Upper lobe of left lung (tissue), 4 donors: ENCODE measurements around the gene CAV1.

Experiments used
- EP300 ChIP-seq, 4 donors: sonication (generic); formaldehyde crosslinking; IDR thresholded peaks; one replicate each; pipeline ENCODE4 v1.5.1; 2017; ENCODE audit warnings: antibody characterized with exemption in 4 of 4, control low read depth in 2 of 4
- POLR2A ChIP-seq, 4 donors: fragments of 450-650 bp; IDR thresholded peaks; one replicate each; pipeline ENCODE4 v1.5.1; 2016 to 2017; ENCODE audit warnings: antibody characterized with exemption in 4 of 4, mild to moderate bottlenecking in 2 of 4
- POLR2AphosphoS5 ChIP-seq, 2 donors: sonication (generic); formaldehyde crosslinking; IDR thresholded peaks; one replicate each; pipeline ENCODE4 v1.5.1; 2017; ENCODE audit warnings: antibody characterized with exemption in 2 of 2
- TF ChIP-seq, protein P1 (sequence below), 6 experiments: fragments of 450-650 bp in 4 of 6; fragments of 200-600 bp in 2 of 6; sonication (generic) in 2 of 6; IDR thresholded peaks; one replicate each; pipeline ENCODE4 v1.5.1; 2016 to 2019; ENCODE audit warnings: antibody characterized with exemption in 6 of 6

DNA sequence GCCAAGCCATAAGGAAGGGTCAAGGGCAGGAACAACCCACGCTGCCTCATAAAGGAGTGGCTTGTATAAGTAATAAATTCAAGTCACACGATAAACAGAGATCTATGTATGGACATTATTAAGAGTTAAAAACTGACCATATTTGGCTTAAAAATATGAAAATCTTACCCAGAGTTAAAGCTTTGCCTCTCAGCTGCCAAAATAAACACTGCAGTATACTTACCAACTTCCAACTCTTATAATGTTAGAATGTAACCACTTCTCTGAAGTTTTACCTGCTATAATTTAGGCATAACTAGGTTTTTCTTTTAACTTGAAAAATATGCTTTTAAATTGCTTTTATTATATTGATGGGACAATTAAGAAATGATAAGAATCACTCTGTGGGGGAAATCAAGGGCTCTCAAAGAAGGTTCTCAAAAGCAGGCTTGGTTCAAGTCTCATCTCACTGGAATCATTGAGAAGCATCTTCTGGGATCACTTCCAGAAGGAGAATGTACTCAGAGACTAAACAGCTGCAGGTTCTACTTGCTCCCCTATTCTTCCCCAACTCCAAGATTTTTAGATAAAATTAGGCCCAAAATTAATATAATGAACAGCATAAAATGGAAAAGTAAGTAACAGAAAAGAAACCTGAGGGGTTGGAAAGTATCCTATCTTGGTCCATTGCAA, 41.4 kb upstream of the CAV1 start:
- TF ChIP-seq, protein P1, sequence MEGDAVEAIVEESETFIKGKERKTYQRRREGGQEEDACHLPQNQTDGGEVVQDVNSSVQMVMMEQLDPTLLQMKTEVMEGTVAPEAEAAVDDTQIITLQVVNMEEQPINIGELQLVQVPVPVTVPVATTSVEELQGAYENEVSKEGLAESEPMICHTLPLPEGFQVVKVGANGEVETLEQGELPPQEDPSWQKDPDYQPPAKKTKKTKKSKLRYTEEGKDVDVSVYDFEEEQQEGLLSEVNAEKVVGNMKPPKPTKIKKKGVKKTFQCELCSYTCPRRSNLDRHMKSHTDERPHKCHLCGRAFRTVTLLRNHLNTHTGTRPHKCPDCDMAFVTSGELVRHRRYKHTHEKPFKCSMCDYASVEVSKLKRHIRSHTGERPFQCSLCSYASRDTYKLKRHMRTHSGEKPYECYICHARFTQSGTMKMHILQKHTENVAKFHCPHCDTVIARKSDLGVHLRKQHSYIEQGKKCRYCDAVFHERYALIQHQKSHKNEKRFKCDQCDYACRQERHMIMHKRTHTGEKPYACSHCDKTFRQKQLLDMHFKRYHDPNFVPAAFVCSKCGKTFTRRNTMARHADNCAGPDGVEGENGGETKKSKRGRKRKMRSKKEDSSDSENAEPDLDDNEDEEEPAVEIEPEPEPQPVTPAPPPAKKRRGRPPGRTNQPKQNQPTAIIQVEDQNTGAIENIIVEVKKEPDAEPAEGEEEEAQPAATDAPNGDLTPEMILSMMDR (IDR thresholded peaks at IDR 0.05): no peak
- TF ChIP-seq EP300 (IDR thresholded peaks at IDR 0.05) (no peak), POLR2AphosphoS5 (IDR thresholded peaks at IDR 0.05) (no peak), POLR2A (IDR thresholded peaks at IDR 0.05) (no peak)
